ENCODE measurements around the gene SPRYD3.

GRCh38 chr12:53105712-53106439, 26.7 kb upstream of the SPRYD3 start:
- TF ChIP-seq, protein P1, sequence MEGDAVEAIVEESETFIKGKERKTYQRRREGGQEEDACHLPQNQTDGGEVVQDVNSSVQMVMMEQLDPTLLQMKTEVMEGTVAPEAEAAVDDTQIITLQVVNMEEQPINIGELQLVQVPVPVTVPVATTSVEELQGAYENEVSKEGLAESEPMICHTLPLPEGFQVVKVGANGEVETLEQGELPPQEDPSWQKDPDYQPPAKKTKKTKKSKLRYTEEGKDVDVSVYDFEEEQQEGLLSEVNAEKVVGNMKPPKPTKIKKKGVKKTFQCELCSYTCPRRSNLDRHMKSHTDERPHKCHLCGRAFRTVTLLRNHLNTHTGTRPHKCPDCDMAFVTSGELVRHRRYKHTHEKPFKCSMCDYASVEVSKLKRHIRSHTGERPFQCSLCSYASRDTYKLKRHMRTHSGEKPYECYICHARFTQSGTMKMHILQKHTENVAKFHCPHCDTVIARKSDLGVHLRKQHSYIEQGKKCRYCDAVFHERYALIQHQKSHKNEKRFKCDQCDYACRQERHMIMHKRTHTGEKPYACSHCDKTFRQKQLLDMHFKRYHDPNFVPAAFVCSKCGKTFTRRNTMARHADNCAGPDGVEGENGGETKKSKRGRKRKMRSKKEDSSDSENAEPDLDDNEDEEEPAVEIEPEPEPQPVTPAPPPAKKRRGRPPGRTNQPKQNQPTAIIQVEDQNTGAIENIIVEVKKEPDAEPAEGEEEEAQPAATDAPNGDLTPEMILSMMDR (IDR thresholded peaks at IDR 0.05; ENCODE audit: insufficient read depth, low read length, poor library complexity, severe bottlenecking), result no peak
- TF ChIP-seq EZH2phosphoT487 (conservative IDR thresholded peaks at IDR 0.05; ENCODE audit: low read length), result no peak
